ENCODE data around the gene TEX54.
"Not testable (repeated sequence)": the region's sequence is repeated elsewhere in the genome, so short reads cannot be mapped to it uniquely, and the experiment has no call there.

Gene TEX54

GRCh38 chr11:62832336-62833234 is at the start of gene TEX54:
Gene TEX54, minus strand, starts transcription at chr11:62832841.
- no peak for DNase-seq

DNA sequence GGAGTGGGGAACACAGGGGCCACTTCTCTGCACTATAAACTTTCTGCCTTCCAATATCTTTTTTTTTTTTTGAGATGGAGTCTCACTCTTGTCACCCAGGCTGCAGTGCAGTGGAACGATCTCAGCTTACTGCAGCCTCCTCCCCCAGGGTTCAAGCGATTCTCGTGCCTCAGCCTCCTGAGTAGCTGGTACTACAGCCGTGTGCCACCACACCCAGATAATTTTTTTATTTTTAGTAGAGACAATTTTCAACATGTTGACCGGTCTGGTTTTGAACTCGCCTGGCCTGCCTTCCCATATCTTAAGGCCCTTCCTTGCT is 49.7 kb upstream of the TEX54 start:
- DNase-seq, result no peak

DNA sequence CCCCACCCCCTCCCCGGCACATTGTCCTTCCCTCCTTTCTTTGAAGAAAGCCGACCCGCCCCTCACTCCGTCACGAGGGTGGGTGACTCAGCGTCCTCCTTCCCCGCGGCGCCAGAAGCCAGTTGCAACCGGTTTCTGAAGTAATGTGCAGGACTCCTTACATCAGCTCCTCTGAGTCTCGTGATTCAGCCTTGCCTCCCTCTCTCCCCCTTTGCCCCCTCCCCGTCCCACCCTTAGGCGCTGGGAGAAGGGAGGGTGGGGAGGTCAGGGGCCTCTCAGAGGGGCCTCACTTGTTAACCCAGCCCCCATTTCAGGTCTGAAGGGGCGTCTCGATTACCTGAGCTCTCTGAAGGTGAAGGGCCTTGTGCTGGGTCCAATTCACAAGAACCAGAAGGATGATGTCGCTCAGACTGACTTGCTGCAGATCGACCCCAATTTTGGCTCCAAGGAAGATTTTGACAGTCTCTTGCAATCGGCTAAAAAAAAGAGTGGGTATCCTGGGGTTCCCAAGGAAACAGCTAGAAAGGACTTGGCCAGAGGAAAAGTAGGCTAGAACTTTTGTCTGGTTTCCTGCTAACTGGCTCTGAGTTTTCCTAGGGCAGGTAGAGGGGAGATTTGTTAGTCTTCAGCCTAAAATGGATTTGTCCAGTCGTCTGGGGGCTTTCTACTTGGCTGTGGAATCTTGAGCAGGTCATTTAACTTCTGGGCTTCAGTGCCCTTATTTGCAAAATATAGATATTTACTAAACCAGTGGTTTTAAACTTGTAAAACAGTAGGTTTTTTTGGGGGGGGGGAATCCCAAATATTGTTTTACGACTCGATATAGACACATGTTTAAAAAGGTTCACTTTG is 49.2 kb upstream of the TEX54 start:
- peak; percentile 95 for DNase-seq

- DNase-seq, result peak; percentile 91
Measured at GRCh38 chr11:62880803-62881578, 48.4 kb upstream of the TEX54 start, which contains the start of gene SLC3A2. Gene SLC3A2, plus strand, starts transcription at chr11:62880896. Its CDS starts 128 bp downstream, at chr11:62881024.

DNA sequence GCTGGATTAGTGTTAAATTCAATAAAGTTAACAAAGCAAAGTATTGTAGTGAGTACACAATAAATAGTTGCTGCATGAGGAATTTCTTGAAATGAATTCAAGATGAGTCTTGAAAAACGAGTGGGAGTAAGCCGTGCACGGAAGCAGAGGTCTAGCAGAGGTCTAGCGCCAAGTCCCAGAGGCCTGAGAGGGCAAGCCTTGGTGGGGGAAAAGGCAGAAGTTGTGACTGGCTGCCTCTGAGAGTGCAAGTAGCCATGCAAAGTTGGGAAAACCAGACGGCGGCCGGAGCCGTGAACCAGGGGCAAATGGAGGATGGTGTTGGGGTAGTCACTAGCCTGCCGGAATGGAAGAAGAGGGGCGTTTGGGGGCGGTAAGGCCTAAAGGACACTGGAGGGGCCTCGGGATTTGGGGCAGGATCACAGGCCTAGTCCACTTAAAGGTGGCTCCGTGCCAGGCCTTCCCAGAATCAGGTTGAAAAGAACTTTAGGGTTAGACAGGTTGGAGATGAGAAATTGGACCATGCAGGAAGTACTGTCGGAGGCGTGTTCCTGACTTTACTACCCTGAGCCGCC is 47.7 kb upstream of the TEX54 start:
- DNase-seq, result no peak

DNA sequence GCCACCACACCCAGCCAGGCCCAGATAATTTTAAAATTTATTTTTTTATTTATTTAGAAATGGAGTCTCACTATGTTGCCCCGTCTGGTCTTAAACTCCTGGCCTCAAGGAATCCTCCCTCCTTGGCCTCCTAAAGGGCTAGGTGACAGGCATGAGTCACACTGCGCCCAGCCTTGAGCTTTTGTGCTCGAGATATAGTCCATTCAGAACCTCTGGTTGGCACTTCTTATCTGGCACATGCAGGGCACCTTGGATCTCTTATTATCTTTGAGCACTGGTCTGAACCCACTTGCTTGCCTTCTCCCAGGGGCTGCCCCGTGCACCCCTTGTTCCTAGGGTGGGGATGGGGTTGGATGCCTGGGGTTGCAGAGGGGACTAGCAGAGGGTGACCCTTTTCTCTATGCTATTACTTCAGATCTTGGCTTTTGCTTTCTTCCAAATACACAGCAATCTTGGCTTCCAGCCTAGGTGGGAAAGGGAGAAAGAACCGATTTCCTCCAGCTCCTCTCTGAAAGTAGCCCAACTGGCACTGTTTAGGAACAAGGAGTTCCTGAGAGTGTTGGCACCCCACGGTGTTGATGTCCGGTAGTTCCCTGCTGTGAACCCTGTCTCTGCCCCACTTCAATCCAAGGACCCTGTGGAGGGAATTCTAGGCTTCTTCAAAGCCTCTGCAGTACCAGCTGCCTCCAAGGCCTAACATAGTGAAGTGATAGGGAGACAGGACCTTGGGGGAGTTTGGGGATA is 46.8 kb upstream of the TEX54 start:
- no peak for DNase-seq

GRCh38 chr11:62876712-62877111 is 44.1 kb upstream of the TEX54 start:
- DNase-seq, result no peak

GRCh38 chr11:62875698-62876478 is 43.2 kb upstream of the TEX54 start:
- no peak for DNase-seq

GRCh38 chr11:62874851-62875250 is 42.2 kb upstream of the TEX54 start:
- DNase-seq, result no peak

- DNase-seq, result no peak
Measured at GRCh38 chr11:62865635-62866034, 33.0 kb upstream of the TEX54 start.

DNA sequence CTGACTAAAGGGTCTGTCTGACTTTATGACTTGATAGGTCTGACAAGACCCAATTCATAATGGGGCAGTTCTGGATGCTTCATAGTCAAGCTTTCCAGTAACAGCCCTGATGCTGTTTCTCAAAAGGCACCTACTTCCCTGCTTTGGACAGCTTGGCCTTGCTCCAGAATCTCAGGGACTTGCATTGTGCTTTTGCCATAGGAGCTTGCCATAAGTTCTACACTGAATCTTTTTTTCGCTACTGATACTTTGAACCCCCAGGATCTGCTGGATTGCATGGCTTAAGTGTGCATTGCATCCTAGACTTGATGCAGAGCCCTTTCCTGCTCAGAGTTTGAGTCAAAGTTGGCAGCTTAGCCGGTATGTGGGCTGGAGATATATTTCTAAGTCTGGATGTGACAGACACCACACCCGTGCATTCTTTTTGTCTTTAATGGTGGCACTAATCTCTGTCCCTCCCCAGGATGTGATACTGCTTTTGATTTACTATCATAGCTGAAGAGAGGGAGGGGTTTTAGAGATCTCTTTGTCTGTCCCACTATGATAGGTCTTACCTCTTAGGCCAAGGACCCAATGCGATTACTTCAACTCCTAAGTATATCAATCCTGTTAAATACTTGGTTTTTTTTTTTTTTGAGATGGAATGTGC is 31.2 kb upstream of the TEX54 start:
- no peak for DNase-seq

DNA sequence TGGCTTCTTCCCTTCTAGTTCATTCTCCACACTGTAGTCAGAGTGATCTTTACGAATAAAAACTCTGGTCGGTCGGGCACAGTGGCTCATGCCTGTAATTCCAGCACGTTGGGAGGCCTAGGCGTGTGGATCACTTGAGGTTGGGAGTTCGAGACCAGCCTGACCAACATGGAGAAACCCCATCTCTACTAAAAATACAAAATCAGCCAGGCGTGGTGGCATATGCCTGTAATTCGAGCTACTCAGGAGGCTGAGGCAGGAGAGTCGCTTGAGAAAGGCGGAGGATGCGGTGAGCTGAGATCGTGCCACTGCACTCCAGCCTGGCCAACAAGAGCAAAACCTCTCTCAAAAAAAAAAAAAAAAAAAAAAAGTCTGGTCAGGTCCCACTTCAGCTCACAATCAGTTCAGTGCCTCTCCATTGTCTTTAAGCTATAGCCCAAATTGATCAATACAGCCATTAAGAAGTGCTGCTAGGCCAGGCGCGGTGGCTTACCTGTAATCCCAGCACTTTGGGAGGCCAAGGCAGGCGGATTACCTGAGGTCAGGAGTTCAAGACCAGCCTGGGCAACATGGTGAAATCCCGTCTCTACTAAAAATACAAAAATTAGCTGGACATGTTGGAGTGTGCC is 29.0 kb upstream of the TEX54 start:
- DNase-seq, result not testable (repeated sequence)

DNA sequence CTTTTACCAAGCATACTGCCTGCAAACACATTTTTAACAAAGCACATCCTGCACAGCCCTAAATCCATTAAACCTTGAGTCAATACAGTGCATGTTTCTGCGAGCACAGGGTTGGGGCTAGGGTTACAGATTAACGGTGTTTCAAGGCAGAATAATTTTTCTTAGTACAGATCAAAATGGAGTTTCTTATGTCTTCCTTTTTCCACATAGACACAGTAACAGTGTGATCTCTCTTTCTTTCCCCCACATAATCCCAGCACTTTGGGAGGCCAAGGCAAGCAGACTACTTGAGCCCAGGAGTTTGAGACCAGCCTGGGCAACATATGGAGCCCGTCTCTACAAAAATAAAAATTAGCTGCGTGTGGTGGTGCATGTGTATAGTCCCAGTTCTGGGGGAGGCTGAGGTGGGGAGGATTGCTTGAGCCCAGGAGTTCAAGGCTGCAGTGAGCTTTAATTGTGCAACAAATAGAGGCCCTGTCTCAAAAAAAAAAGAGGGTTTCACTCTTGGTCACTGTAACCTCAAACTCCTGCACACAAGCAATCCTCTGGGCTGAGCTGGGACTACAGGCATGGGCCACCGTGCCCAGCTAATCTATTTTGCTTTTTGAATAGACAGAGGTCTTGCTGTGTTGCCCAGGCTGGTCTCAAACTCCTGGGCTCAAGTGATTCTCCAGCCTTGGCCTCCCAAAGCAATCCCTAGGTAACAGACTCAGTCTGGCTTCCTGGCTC is 28.4 kb upstream of the TEX54 start:
- DNase-seq, result no peak

GRCh38 chr11:62859281-62859703 is 26.7 kb upstream of the TEX54 start:
- not testable (repeated sequence) for DNase-seq

GRCh38 chr11:62858201-62858600 is 25.6 kb upstream of the TEX54 start:
- no peak for DNase-seq

DNA sequence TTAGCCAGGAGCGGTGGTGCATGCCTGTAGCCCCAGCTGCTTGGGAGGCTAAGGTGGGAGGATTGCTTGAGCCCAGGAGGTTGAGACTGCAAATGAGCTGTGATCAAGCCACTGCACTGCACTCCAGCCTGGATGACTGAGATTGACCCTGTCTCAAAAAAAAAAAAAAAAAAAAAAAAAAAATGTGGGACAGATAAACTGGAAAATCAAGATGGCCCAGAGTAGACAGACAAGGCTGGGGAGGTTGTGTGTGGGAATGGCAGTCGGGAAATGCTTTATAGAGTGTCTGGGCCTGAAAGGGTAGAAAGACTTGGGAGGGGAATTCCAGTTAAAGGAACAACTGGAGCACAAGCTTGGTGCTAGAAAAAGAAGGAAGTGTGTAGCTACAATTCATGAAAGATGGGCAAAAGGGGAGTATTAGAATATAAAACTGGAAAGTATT is 24.9 kb upstream of the TEX54 start:
- DNase-seq, result no peak

- DNase-seq, result peak; percentile 20
Measured at GRCh38 chr11:62856333-62856895, 23.8 kb upstream of the TEX54 start.

DNA sequence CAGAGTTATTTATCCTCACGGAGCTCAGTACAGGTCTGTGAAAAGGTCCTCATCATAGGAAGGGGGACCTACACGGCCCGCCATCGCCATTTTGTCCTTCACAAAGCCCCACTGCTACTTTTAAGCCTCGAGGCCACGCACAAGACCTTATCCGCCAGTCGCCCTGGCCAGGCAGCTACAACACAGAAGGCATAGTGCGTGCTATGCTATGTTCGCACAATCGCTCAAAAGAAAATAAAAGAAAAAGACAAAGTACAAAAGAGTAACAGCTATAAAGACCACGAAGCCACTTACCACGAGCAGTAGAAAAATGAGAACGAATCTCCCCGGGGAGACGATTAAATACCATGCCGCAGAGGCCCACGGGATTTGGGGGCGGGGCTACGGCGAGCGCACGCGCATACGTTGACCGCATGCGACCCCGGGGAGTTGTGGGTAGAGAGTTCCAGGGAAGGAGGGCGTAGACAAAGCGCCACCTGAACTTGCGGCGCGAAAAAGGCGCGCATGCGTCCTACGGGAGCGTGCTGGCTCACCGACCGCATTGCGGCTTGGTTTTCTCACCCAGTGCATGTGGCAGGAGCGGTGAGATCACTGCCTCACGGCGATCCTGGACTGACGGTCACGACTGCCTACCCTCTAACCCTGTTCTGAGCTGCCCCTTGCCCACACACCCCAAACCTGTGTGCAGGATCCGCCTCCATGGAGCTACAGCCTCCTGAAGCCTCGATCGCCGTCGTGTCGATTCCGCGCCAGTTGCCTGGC is 23.1 kb upstream of the TEX54 start:
- DNase-seq, result peak; percentile 99

Data from CD4-positive, alpha-beta T cell treated with Interleukin-17A for 4 hours (primary cell).